ENCODE measurements around the gene CAPN10. TPM values are rescaled to one million over a fixed set of nuclear protein-coding genes. Genes with fewer than 3 reads are reported as not detected.

CAPN10 gene
- total and polyA plus RNA-seq, 2 donors from 2014 or later: 26.3 to 50.9 TPM

GRCh38 chr2:240589850-240590525 lies 3.5 kb downstream of the CAPN10 start:
- Histone ChIP-seq H3K27ac (ENCODE audit: low read depth in 2 of 2, low read length in 2 of 2) (peak overlapping the region in 1 of 2 donors; percentile 78), H3K36me3 (ENCODE audit: control insufficient read depth in 2 of 3, insufficient read depth in 3 of 3, low read length in 3 of 3) (peaks cover 2 to 14% (median 8%) of the 10 kb centered on the region in 3 donors), H3K4me1 (ENCODE audit: control insufficient read depth in 2 of 3, insufficient read depth in 2 of 3, low read depth in 1 of 3, low read length in 3 of 3) (peaks cover 6 to 22% (median 19%) of the 10 kb centered on the region in 3 donors), H3K9me3 (ENCODE audit: control insufficient read depth in 2 of 3, insufficient read depth in 1 of 3, low read length in 3 of 3) (no peaks in the 10 kb centered on the region), H3K4me3 (ENCODE audit: low read length in 3 of 3) (no peak overlapping the region), H3K9ac (ENCODE audit: low read length in 3 of 3) (no peak overlapping the region), H3K27me3 (ENCODE audit: control insufficient read depth, insufficient read depth, low read length) (no peaks in the 10 kb centered on the region)
- TF ChIP-seq CTCF (IDR thresholded peaks at IDR 0.05; ENCODE audit: borderline replicate concordance, extremely low read depth, insufficient read depth): no peak
- no peak for FAIRE-seq
- intact Hi-C loops (cut with DNase I): no loop called here
- DNase-seq: peak in 4 of 5 donors; percentile 9 to 80 (median 24)

- peak in 1 of 5 donors; percentile 65 for DNase-seq
- FAIRE-seq: no peak
- peaks cover 2 to 14% (median 8%) of the 10 kb centered on the region in 3 donors for H3K36me3 ChIP-seq (ENCODE audit: control insufficient read depth in 2 of 3, insufficient read depth in 3 of 3, low read length in 3 of 3)
Observed at GRCh38 chr2:240590681-240591111, 4.2 kb downstream of the CAPN10 start.

GRCh38 chr2:240591226-240591625 lies 4.7 kb downstream of the CAPN10 start:
- H3K4me3 ChIP-seq (ENCODE audit: low read length in 3 of 3): no peak overlapping the region
- no peaks in the 10 kb centered on the region for H3K27me3 ChIP-seq (ENCODE audit: control insufficient read depth, insufficient read depth, low read length)
- no peaks in the 10 kb centered on the region for H3K9me3 ChIP-seq (ENCODE audit: control insufficient read depth in 2 of 3, insufficient read depth in 1 of 3, low read length in 3 of 3)
- no peak overlapping the region for H3K27ac ChIP-seq (ENCODE audit: low read depth in 2 of 2, low read length in 2 of 2)
- intact Hi-C loops (cut with DNase I): no loop called here
- peaks cover 6 to 14% (median 12%) of the 10 kb centered on the region in 3 donors for H3K4me1 ChIP-seq (ENCODE audit: control insufficient read depth in 2 of 3, insufficient read depth in 2 of 3, low read depth in 1 of 3, low read length in 3 of 3)
- DNase-seq: peak in 1 of 5 donors; percentile 18
- FAIRE-seq: no peak
- TF ChIP-seq CTCF (IDR thresholded peaks at IDR 0.05; ENCODE audit: borderline replicate concordance, extremely low read depth, insufficient read depth): no peak
- peaks cover 2 to 14% (median 10%) of the 10 kb centered on the region in 3 donors for H3K36me3 ChIP-seq (ENCODE audit: control insufficient read depth in 2 of 3, insufficient read depth in 3 of 3, low read length in 3 of 3)
- H3K9ac ChIP-seq (ENCODE audit: low read length in 3 of 3): peak overlapping the region in 1 of 3 donors; percentile 12

More at GRCh38 chr2:240590681-240591111, 4.2 kb downstream of the CAPN10 start:
- Histone ChIP-seq H3K27me3 (ENCODE audit: control insufficient read depth, insufficient read depth, low read length) (no peaks in the 10 kb centered on the region), H3K4me3 (ENCODE audit: low read length in 3 of 3) (no peak overlapping the region), H3K9me3 (ENCODE audit: control insufficient read depth in 2 of 3, insufficient read depth in 1 of 3, low read length in 3 of 3) (no peaks in the 10 kb centered on the region), H3K4me1 (ENCODE audit: control insufficient read depth in 2 of 3, insufficient read depth in 2 of 3, low read depth in 1 of 3, low read length in 3 of 3) (peaks cover 6 to 15% (median 12%) of the 10 kb centered on the region in 3 donors), H3K9ac (ENCODE audit: low read length in 3 of 3) (peak overlapping the region in 1 of 3 donors; percentile 12), H3K27ac (ENCODE audit: low read depth in 2 of 2, low read length in 2 of 2) (no peak overlapping the region)
- TF ChIP-seq CTCF (IDR thresholded peaks at IDR 0.05; ENCODE audit: borderline replicate concordance, extremely low read depth, insufficient read depth): no peak
- intact Hi-C loops (cut with DNase I): no loop called here
